GM18909 (cell line): ENCODE data around the gene PFKL.

Experiments used
- ATAC-seq: cut with Tn5 transposase; IDR thresholded peaks from one replicate; pipeline ENCODE4 v1.9.1; 2021; ENCODE audit warnings: mild to moderate bottlenecking; ENCODE audit not compliant: unreplicated experiment, poor library complexity

PFKL gene

DNA sequence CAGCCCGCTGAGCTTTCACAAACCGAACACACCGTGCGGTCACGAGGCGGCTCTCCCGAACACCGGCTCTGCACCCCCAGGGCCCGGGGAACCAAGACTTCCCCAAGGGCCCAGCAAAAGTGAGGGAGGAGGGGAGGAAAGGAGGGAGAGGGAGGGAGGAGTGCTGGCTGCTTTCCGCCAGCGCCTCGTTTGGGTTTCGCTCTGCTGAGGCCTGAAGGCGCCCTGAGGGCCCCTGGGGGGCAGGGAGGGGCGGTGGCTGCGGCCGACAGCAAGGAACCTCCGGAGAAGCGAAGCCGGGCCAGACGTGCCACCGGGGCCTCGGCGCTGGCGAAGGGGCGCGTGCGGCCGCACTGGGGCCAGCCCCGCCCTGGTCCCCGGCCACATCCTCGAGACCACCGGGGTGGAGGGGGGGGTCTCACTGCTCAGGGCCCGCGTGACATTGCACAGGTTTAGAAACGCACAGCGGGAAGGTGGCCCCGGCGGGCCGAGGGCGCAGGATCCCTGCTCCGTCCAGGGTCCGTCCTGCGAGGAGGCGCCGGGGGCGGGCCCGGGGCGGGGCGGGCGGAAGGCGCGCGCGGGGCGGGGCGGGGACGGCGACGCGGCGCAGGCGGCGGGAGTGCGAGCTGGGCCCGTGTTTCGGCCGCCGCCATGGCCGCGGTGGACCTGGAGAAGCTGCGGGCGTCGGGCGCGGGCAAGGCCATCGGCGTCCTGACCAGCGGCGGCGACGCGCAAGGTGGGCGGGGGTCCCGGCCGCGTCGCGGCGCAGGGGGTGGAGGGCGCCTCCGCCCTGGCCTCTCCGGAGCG is at the start of gene PFKL:
Gene PFKL (plus strand): TSS at position 596 of the 804 bp plus-strand sequence. CDS start 53 bp downstream, at position 649.
- ATAC-seq = peak; percentile 57

- no peak for ATAC-seq
Observed at GRCh38 chr21:44253832-44254710, 45.8 kb upstream of the PFKL start.

DNA sequence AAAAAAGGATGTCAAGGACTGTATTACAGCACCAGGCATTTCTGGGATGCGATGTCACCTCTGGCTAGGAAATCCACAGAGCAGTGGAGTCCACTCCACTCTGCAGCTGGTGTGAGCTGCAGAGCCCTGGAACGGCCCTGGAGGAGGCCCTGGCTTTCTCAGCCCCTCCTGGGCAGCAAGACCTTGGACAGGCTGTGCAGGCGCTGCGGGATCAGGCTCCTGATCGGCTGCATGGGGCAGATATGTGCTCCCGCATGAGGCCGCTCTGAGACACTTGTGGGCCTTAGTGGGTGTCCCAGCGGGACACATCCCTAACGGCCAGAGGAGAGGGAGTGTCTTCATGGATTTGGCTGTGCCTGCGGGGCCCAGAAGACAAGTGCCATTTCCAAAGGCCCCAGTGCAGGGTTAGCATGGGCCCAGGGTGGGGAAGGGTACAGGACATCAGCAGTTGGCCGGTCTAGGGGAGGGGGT is 44.3 kb upstream of the PFKL start:
- no peak for ATAC-seq

DNA sequence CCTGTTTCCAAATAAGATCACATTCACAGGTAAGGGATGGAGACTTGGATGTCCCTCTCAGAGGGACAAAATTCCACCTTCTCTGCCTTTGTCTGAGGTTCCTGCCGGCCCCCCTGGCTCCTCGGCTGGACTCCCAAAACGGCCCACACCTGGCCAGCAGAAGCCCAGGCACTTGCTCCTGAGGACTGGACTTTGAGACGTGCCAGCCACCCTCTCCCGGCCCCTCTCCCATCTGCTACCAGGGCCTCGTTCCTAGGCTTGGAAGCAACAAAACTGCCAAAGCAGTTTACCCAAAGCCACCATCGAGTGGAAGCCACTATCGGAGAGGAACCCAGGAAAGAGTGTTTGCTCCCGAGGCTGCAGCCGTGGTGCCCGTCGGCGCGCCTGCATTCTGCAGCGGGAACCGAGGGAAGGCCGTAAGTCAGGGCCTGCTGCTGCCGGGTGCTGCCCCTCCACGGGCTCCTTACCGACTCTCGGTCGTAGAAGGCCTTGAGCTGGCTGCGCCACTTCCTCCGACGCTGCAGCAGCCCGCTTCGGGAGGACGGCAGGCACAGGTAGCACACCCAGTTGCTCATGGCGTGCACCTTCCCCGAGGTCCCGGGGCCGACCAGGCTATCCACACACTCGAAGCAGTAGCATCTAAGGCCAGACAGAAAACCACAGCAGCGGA is 41.7 kb upstream of the PFKL start:
- ATAC-seq = no peak

DNA sequence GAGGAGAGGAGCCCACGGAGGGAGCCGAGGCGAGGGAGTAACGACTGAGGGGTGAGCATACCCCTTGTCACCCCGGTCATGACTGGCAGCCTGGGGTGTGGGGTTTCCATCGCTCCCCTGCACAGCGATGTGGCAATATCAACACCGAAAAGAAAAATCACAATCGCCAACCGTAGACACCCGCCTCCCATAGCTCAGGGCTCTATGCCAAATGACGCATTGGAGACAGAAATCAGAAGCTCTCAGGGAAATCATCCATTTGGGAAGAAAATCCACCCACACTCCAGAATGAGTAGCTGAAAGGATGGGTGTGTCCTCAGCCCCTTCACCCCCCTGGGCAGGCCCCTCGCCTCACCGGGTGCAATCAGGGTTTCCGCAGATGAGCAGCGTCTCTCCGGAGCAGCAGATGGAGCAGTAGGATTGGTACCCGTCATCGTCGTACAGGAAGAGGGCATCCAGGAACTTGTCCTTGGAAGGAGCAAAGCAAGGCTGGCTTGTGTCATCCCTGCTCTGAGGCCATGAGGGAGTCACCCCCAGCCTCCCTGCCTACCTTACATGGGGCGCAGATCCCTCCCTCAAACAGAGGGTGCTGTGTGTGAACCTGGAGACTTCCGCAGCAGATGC is 40.7 kb upstream of the PFKL start:
- ATAC-seq = no peak

GRCh38 chr21:44260066-44260465 is 39.8 kb upstream of the PFKL start:
- ATAC-seq = no peak

GRCh38 chr21:44260791-44261631 is 38.8 kb upstream of the PFKL start:
- ATAC-seq = no peak

DNA sequence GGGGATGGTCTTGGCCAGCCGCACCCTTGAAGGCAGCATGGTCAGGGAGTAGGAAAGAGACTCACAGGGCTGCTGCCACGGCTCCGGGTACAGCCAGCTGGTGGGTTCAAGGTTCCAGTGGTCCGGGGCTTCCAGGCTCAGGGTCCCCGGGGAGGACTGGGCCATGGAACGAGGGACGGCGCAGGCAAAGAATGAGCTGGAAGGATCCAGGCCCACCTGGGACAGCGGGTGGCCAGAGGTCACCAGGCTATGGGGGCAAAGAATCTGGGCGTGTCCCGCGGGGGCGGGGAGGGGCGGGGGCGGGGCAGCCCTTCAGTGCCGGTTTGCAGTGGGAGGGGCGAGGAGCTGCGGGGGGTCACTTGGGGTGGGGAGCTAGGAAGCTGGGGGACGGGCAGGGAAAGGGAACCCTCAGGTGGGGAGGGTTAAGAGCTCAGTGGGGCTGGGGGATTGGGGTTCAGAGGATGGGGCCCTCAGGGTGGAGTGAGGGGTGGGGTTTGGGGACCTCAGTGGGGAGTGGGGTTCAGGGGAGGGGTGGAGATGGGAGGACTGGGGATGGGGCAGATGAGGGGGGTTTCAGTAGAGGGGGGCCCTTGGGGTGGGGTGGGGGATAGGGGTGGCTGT is 38.1 kb upstream of the PFKL start, which contains the start of gene DNMT3L:
Gene DNMT3L (minus strand): TSS at position 223 of the 621 bp plus-strand sequence. CDS start 638 bp downstream, outside the sequence.
- no peak for ATAC-seq

GRCh38 chr21:44262338-44263056 is 37.4 kb upstream of the PFKL start:
- ATAC-seq = no peak

DNA sequence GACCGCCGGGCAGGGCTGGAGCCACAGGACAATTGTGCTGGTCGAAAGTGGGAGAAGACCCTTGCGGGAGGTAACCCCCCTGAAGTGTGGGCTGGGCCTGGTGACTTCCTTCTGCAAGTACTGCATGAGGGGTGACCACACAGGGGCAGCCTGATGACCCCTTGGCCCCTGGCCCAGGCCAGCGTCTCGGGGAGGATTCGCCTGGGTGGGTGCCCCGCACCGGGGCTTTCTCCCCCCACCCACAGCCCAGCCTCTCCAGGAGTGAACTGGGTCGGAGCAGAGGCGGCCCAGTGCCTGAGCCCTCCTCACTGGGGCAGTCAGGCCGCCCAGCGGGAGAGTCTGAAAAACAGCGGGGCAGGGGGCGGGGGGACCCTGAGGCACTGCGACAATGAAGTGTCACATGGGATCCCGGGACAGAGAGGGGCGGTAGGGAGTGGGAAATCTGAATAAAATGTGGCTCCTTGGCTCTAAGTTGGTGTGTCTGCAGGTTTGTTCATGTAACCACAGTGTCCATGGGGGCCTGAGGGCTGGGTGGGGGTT is 36.6 kb upstream of the PFKL start:
- ATAC-seq = no peak

DNA sequence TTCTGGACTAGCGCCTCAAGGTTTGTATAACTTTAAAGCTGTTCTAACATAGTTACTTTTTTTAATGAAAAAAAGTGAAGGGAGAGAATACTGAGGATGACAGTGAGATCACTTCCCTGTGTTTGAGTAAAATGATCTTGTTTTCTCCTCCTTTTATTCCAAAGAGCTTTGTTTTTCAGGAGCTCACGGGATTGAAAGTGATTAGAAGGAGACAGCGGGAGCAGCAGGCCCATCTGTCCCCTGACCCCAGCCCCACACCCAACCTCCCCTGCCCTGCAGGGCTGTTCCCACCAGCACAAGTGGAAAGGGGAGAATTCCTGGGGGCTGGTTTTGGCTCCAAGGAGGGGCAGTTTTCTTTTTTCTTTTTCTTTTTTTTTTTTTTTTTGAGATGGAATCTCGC is 36.1 kb upstream of the PFKL start:
- no peak for ATAC-seq

DNA sequence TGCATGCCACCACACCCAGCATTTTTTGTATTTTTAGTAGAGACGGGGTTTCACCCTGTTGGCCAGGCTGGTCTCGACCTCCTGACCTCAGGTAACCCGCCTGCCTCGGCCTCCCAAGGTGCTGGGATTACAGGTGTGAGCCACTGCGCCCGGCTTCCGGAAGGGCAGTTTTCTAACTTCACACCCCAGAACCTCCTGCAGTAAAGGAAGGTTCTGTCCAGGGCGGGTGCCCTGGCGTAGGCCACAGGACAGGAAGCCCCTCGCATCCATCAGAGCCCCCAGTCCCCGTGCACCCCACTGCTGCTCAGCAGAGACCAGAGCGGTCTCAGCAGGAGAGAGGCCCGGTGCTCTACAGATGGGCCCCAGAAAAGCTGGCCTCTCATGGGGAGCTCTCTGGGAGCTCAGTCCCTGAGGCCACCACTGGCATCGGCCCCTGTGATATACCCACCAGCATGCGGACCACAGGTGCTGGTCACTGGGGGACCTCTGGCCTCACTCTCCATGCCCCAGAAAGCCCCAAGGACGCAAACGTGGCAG is 34.1 kb upstream of the PFKL start:
- ATAC-seq = no peak

DNA sequence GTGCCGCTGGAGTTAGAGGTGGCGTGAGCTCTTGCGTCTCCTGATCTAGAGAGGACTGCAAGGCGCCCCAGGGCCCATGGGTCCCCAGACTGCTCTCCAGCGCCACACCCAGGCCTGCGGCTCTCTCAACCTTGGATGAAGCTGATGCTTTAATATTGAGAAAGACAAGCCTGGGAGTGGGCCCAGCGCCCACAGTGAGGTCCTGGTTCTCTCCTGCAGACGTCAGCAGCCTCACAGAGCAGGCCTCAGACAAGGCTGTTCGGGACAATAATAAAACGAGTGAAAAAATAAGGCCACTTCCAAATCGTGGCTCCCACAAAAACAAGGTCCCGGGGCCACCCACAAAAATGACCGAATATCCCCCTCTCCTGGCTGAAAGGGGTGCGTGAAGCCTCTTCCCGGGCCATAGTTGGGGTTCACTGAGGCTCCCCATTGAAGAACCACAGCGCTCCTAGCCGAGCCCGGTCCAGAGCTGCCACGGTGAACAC is 32.2 kb upstream of the PFKL start:
- ATAC-seq = no peak

- no peak for ATAC-seq
Observed at GRCh38 chr21:44269090-44269489, 30.8 kb upstream of the PFKL start.

- ATAC-seq = no peak
Observed at GRCh38 chr21:44271558-44272283, 28.1 kb upstream of the PFKL start.

DNA sequence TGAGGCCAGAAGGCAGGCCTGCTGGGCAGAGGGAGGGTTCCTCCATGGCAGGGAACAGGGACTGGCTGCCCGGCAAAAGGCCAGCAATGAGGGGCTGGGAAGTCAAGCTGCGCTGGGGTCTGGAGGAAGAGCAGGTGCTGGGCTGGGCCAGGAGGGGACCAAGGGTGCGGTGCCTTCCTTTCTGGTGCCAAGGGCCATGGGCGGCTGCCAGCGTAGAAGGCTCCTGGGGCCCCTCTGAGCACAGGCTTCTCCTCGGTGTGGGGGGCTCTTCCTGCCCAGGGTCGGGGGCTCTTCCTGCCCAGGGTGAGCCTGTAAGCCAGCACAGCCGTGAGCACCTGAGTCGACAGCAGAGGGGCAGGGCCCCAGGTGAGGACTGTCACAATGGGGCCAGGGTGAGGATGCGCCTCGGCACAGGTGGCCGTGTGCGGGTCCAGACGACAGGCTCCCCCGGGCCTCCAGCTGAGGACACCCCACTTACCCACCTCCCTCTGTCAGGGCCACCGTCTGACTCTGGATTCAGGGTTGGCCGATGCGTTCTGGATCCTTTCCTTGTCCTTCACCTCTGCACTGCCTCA is 27.5 kb upstream of the PFKL start:
- ATAC-seq = no peak

GRCh38 chr21:44273046-44273445 is 26.8 kb upstream of the PFKL start:
- ATAC-seq = no peak
